ENCODE results near the gene MLX.
"Not testable (repeated sequence)": the region's sequence is repeated elsewhere in the genome, so short reads cannot be mapped to it uniquely, and the experiment has no call there.

- TF ChIP-seq CTCF (IDR thresholded peaks at IDR 0.05); POLR2A (IDR thresholded peaks at IDR 0.05); POLR2AphosphoS5 (IDR thresholded peaks at IDR 0.05; ENCODE audit: insufficient read depth in 1 of 2, low read depth in 1 of 2): not testable (repeated sequence)
Observed at GRCh38 chr17:42555961-42556617, 10.8 kb upstream of the MLX start.
